ENCODE measurements around the gene ACKR2. TPM values are rescaled to one million over a fixed set of nuclear protein-coding genes. Genes with fewer than 3 reads are reported as not detected.

Gene ACKR2
- polyA plus RNA-seq, 1 donor from 2014 or later = not detected

DNA sequence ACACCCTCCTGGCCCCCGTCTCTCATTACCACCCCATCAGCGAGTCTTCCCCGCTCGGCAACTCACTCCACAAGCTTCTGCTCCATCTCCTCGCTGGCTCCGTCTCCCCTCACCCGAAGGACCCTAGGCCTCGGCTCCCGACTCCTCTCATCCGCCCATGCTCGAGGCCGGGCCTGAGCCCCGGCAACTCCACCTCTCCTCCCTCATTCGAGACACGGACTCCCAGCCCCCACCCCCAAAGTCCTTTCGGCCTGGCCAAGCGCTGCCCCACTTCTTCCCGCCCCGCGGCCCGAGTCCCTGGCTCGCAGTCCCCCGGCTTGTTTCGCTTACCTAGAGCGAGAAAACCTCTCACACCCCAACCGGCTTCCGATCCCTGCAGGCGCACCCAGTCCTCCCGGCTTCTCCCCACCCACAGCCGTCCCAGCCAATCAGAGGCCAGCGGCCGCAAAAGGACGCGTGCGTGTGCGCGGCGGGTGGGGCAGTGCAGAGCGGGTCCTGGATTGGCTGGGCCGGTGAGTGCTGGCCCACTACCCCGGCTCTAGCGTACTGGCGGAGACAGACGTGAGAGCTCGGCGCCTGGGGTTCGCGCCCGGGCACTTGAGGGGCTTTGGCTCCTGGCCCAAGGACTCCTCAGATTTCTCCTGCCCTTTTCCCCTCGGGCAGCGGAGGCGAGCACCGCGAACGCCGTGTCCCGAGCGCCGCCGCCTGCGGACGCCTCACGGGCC lies 5.0 kb upstream of the ACKR2 start, which contains the start of gene HIGD1A:
HIGD1A (minus strand) TSS at position 385 of the 725 bp plus-strand sequence. CDS start 10,237 bp downstream, outside the sequence.
- TF ChIP-seq TAF1 (IDR thresholded peaks at IDR 0.05; ENCODE audit: low read depth) (peak; percentile 75), RAD21 (conservative IDR thresholded peaks at IDR 0.05) (no peak), EP300 (conservative IDR thresholded peaks at IDR 0.05; ENCODE audit: poor library complexity, severe bottlenecking) (no peak), MXI1 (conservative IDR thresholded peaks at IDR 0.05; ENCODE audit: poor library complexity, severe bottlenecking) (peak; percentile 70), POLR2AphosphoS5 (IDR thresholded peaks at IDR 0.05) (peak; percentile 99), SMC3 (conservative IDR thresholded peaks at IDR 0.05; ENCODE audit: poor library complexity) (no peak), EZH2 (IDR thresholded peaks at IDR 0.05; ENCODE audit: borderline replicate concordance, insufficient read depth, low read length, poor library complexity, severe bottlenecking) (no peak)
- TF ChIP-seq, protein P1, sequence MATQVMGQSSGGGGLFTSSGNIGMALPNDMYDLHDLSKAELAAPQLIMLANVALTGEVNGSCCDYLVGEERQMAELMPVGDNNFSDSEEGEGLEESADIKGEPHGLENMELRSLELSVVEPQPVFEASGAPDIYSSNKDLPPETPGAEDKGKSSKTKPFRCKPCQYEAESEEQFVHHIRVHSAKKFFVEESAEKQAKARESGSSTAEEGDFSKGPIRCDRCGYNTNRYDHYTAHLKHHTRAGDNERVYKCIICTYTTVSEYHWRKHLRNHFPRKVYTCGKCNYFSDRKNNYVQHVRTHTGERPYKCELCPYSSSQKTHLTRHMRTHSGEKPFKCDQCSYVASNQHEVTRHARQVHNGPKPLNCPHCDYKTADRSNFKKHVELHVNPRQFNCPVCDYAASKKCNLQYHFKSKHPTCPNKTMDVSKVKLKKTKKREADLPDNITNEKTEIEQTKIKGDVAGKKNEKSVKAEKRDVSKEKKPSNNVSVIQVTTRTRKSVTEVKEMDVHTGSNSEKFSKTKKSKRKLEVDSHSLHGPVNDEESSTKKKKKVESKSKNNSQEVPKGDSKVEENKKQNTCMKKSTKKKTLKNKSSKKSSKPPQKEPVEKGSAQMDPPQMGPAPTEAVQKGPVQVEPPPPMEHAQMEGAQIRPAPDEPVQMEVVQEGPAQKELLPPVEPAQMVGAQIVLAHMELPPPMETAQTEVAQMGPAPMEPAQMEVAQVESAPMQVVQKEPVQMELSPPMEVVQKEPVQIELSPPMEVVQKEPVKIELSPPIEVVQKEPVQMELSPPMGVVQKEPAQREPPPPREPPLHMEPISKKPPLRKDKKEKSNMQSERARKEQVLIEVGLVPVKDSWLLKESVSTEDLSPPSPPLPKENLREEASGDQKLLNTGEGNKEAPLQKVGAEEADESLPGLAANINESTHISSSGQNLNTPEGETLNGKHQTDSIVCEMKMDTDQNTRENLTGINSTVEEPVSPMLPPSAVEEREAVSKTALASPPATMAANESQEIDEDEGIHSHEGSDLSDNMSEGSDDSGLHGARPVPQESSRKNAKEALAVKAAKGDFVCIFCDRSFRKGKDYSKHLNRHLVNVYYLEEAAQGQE (IDR thresholded peaks at IDR 0.05; ENCODE audit: borderline replicate concordance) = peak; percentile 85
- TF ChIP-seq, protein P2, sequence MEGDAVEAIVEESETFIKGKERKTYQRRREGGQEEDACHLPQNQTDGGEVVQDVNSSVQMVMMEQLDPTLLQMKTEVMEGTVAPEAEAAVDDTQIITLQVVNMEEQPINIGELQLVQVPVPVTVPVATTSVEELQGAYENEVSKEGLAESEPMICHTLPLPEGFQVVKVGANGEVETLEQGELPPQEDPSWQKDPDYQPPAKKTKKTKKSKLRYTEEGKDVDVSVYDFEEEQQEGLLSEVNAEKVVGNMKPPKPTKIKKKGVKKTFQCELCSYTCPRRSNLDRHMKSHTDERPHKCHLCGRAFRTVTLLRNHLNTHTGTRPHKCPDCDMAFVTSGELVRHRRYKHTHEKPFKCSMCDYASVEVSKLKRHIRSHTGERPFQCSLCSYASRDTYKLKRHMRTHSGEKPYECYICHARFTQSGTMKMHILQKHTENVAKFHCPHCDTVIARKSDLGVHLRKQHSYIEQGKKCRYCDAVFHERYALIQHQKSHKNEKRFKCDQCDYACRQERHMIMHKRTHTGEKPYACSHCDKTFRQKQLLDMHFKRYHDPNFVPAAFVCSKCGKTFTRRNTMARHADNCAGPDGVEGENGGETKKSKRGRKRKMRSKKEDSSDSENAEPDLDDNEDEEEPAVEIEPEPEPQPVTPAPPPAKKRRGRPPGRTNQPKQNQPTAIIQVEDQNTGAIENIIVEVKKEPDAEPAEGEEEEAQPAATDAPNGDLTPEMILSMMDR (IDR thresholded peaks at IDR 0.05; ENCODE audit: poor library complexity, severe bottlenecking) = peak; percentile 16
- H3K27ac ChIP-seq (ENCODE audit: low read length) = peak within 1 kb of the TSS; percentile 94
- peak within 1 kb of the TSS; percentile 95 for H3K9ac ChIP-seq (ENCODE audit: low read length)
- H3K27me3 ChIP-seq (ENCODE audit: insufficient read depth, low read depth, low read length) = no peaks in the 10 kb centered on the region
- H2AFZ ChIP-seq (ENCODE audit: low read depth, low read length) = peak within 1 kb of the TSS; percentile 66
- H3K4me2 ChIP-seq (ENCODE audit: low read length) = peak within 1 kb of the TSS; percentile 100
- peak within 1 kb of the TSS; percentile 83 for H3K4me3 ChIP-seq (ENCODE audit: low read length)
- H3K9me3 ChIP-seq (ENCODE audit: low read length) = no peaks in the 10 kb centered on the region
- H3K9me2 ChIP-seq (ENCODE audit: insufficient read depth, low read length) = no peaks in the 10 kb centered on the region
- peaks cover 4% of the 10 kb centered on the region for H3F3A ChIP-seq (ENCODE audit: insufficient read depth, low read length, poor library complexity, severe bottlenecking)
- H3K36me3 ChIP-seq (ENCODE audit: insufficient read depth, low read length) = no peaks in the 10 kb centered on the region
- peaks cover 39% of the 10 kb centered on the region for H3K79me2 ChIP-seq (replicated peaks; ENCODE audit: insufficient read depth, low read length)
- H4K20me1 ChIP-seq (ENCODE audit: insufficient read depth) = no peaks in the 10 kb centered on the region

DNA sequence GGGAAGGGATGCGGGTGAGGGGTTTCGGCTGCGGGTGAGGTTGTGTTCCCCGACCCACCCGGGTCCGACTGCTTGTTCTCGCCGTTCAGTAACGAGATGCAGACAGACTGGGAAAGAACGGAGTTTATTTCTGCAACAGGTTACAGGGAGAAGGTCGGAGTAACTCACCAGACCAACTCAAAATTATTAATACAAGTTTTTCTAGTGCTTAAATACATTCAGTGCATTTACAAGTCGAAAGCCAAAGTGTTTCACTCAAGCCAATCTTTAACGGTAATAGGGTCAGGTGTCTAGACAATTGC lies 4.5 kb upstream of the ACKR2 start:
- TF ChIP-seq TAF1 (IDR thresholded peaks at IDR 0.05; ENCODE audit: low read depth) = no peak
- TF ChIP-seq POLR2AphosphoS5 (IDR thresholded peaks at IDR 0.05) = no peak
- TF ChIP-seq, protein P2 (IDR thresholded peaks at IDR 0.05; ENCODE audit: poor library complexity, severe bottlenecking) = no peak
- TF ChIP-seq EZH2 (IDR thresholded peaks at IDR 0.05; ENCODE audit: borderline replicate concordance, insufficient read depth, low read length, poor library complexity, severe bottlenecking) = no peak
- TF ChIP-seq RAD21 (conservative IDR thresholded peaks at IDR 0.05) = no peak
- TF ChIP-seq, protein P1 (IDR thresholded peaks at IDR 0.05; ENCODE audit: borderline replicate concordance) = no peak
- TF ChIP-seq MXI1 (conservative IDR thresholded peaks at IDR 0.05; ENCODE audit: poor library complexity, severe bottlenecking) = no peak
- TF ChIP-seq EP300 (conservative IDR thresholded peaks at IDR 0.05; ENCODE audit: poor library complexity, severe bottlenecking) = no peak
- no peak for TF ChIP-seq SMC3 (conservative IDR thresholded peaks at IDR 0.05; ENCODE audit: poor library complexity)
- no peaks in the 10 kb centered on the region for H3K27me3 ChIP-seq (ENCODE audit: insufficient read depth, low read depth, low read length)
- peak overlapping the region; percentile 83 for H3K4me3 ChIP-seq (ENCODE audit: low read length)
- peaks cover 4% of the 10 kb centered on the region for H3F3A ChIP-seq (ENCODE audit: insufficient read depth, low read length, poor library complexity, severe bottlenecking)
- H3K9ac ChIP-seq (ENCODE audit: low read length) = peak overlapping the region; percentile 95
- peak overlapping the region; percentile 66 for H3K27ac ChIP-seq (ENCODE audit: low read length)
- H4K20me1 ChIP-seq (ENCODE audit: insufficient read depth) = no peaks in the 10 kb centered on the region
- no peaks in the 10 kb centered on the region for H3K9me2 ChIP-seq (ENCODE audit: insufficient read depth, low read length)
- H3K4me2 ChIP-seq (ENCODE audit: low read length) = peak overlapping the region; percentile 71
- H3K36me3 ChIP-seq (ENCODE audit: insufficient read depth, low read length) = no peaks in the 10 kb centered on the region
- H2AFZ ChIP-seq (ENCODE audit: low read depth, low read length) = peak overlapping the region; percentile 41
- H3K9me3 ChIP-seq (ENCODE audit: low read length) = no peaks in the 10 kb centered on the region
- H3K79me2 ChIP-seq (replicated peaks; ENCODE audit: insufficient read depth, low read length) = peaks cover 33% of the 10 kb centered on the region

All from neural cell (in vitro differentiated cells).